ENCODE data around the gene TLL2. TPM values are rescaled to one million over a fixed set of nuclear protein-coding genes. Genes with fewer than 3 reads are reported as not detected.

Gene TLL2
- total RNA-seq, 2 donors from 2014 or later = 0.28 to 0.32 TPM

DNA sequence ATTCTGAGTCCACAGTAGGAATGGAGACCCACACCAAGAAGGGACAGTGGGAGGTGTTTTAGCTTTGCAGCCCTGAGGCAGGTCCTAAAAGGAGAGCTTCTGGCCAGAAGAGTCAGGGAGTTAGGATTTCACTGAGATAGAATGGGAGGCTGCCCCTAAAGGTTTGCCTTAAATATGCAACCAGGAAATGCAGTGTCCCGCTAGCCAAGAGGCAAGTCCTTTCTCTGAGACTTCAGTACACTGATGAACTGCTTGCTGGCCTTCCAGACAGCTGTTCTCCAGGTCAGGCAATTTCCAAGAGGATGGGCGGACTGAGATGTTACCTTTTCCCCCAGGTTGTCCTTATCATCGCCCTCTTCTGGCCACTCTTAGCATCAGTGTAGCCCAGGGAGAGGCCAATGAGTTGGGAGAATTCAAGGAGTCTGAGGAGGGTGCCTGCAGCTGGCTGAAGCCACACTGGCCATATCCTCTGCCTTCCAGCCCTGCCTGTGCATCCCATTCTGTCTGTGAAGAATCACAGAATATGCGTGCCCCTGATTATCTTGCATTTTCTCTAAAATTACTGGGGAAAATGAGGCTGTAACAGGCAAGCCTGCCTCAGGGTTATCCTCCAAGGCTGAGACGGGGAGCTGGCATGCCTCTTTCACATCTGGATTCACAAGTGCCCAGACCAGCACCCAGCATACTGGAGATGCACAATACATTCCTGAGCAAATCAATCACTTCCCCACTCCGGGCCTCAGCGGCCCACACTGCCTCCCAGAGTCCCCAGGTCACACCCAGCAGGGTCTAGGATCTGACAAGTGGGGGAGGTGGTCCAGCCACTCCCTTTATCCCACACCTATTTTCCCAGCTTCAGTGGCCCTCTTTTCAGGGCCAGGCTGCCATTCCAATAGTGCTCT, 2.4 kb downstream of the TLL2 start:
- WGBS = 78% methylated on average over 7 of the region's 7 CpGs
- intact Hi-C loops (cut with DNase I) = loop anchor here (5.0 kb wide), 2 partner anchors 114 to 134 kb away; no protein-coding TSS in a partner anchor

DNA sequence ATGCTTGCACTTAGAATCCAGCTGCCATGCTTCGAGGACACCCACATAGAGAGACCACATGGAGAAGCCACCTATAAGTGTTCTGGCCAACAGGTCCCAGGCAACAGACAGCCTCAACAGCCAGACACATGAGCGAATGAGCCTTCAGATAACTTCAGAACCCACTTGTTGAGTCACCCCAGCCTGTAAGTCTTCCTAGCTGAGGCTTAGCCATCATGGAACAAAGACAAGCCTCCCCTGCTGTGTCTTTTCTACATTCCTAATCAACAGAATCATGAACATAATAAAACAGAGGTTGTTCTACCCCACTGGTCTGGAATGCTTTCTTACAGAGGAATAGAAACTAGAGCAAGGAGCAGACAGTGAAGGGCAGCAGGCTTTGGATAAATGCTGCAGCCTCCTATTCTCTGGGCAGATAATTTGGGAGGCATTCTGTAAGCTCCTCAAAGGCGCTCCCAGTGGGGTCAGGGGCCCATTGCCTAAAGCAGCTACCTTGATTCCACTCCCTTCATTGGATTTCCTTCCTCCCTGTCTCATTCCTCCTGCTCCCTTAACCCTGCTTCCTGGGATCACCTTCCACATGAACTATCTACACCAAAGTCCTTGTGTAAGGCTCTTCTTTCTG, 4.6 kb downstream of the TLL2 start:
- Histone ChIP-seq H3K4me1 (replicated peaks) (no peaks in the 10 kb centered on the region), H3K27ac (no peak overlapping the region), H3K36me3 (no peaks in the 10 kb centered on the region), H3K27me3 (replicated peaks; ENCODE audit: insufficient read depth) (no peaks in the 10 kb centered on the region), H3K9me3 (no peaks in the 10 kb centered on the region), H3K4me3 (no peak overlapping the region)
- intact Hi-C loops (cut with DNase I) = no loop called here
- DNase-seq (ENCODE audit: low spot score) = no peak
- TF ChIP-seq, protein P1, sequence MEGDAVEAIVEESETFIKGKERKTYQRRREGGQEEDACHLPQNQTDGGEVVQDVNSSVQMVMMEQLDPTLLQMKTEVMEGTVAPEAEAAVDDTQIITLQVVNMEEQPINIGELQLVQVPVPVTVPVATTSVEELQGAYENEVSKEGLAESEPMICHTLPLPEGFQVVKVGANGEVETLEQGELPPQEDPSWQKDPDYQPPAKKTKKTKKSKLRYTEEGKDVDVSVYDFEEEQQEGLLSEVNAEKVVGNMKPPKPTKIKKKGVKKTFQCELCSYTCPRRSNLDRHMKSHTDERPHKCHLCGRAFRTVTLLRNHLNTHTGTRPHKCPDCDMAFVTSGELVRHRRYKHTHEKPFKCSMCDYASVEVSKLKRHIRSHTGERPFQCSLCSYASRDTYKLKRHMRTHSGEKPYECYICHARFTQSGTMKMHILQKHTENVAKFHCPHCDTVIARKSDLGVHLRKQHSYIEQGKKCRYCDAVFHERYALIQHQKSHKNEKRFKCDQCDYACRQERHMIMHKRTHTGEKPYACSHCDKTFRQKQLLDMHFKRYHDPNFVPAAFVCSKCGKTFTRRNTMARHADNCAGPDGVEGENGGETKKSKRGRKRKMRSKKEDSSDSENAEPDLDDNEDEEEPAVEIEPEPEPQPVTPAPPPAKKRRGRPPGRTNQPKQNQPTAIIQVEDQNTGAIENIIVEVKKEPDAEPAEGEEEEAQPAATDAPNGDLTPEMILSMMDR (IDR thresholded peaks at IDR 0.05) = no peak
- TF ChIP-seq POLR2AphosphoS5 (IDR thresholded peaks at IDR 0.05) (no peak), POLR2A (IDR thresholded peaks at IDR 0.05) (no peak)
- 92% methylated on average over 3 of the region's 3 CpGs for WGBS

More for the DNA sequence above, 2.4 kb downstream of the TLL2 start:
- H3K36me3 ChIP-seq = no peaks in the 10 kb centered on the region
- H3K27me3 ChIP-seq (replicated peaks; ENCODE audit: insufficient read depth) = no peaks in the 10 kb centered on the region
- DNase-seq (ENCODE audit: low spot score) = peak; percentile 36
- TF ChIP-seq, protein P1 (IDR thresholded peaks at IDR 0.05) = peak in 3 of 4 experiments; percentile 37 to 49 (median 47)
- TF ChIP-seq POLR2A (IDR thresholded peaks at IDR 0.05) (no peak), POLR2AphosphoS5 (IDR thresholded peaks at IDR 0.05) (peak; percentile 8)
- H3K27ac ChIP-seq = no peak overlapping the region
- H3K9me3 ChIP-seq = no peaks in the 10 kb centered on the region
- no peak overlapping the region for H3K4me3 ChIP-seq
- H3K4me1 ChIP-seq (replicated peaks) = no peaks in the 10 kb centered on the region

DNA sequence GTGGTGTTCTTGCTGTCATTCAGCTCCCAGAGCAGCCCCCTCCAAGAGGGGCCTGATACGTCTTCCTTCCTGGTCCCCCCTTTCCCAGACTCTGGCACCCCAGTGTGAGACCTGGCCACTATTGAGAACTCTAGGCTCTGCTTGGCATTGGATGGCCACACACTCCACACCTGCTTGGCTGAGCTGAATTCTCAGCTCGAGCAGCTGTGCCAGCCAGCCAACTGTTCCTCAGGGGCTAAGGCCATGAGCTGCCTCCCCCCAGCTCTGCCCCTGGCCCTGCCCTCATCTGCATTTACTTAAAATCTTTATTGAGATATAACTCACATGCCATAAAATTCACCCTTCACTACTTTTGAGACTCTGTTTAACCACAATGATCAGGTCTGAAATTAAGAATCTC, 6.7 kb downstream of the TLL2 start:
- DNase-seq (ENCODE audit: low spot score) = no peak
- intact Hi-C loops (cut with DNase I) = no loop called here
- H3K27ac ChIP-seq = no peak overlapping the region
- no peaks in the 10 kb centered on the region for H3K36me3 ChIP-seq
- H3K4me3 ChIP-seq = no peak overlapping the region
- TF ChIP-seq POLR2AphosphoS5 (IDR thresholded peaks at IDR 0.05) (no peak), POLR2A (IDR thresholded peaks at IDR 0.05) (no peak)
- TF ChIP-seq, protein P1 (IDR thresholded peaks at IDR 0.05) = no peak
- H3K9me3 ChIP-seq = no peaks in the 10 kb centered on the region
- H3K4me1 ChIP-seq (replicated peaks) = no peaks in the 10 kb centered on the region
- no peaks in the 10 kb centered on the region for H3K27me3 ChIP-seq (replicated peaks; ENCODE audit: insufficient read depth)
- WGBS = 76% methylated on average over 2 of the region's 2 CpGs

DNA sequence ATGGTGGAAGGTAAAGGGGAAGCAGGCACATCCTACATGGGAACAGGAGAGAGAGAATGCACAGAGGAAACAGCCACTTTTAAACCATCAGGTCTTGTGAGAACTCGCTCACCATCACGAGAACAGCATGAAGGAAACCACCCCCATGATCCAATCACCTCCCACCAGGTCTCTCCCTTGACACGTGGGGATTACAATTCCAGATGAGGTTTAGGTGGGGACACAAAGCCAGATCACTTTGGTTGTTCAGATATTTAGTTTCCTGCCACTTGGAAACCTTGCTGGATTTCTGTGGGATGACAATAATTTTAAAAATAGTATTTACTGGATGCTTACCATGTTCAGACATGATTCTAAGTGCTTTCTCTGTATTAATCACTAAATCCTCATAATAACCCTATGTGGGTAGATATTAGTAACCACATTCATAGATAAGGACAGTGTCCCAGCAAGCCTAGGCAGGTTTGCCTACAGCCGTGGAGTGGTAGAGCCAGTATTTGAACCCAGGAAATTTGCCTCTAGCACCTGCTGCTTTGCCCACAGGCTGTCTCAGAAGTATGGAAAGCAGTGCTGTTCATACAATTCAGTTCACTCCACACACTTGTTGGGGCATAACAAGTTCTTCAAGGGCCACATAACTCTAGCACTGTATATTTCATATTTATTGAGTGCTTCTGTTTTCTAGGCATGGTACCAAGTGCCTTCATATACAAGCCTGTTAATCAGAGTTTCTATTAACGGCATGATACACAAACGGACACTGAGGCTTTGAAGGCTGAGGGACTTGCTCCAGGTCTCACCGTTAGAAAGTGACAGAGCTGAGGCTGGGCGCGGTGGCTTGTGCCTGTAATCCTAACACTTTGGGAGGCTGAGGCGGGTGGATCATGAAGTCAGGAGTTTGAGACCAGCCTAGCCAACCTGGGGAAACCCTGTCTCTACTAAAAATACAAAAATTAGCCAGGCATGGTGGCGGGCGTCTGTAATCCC, 8.3 kb downstream of the TLL2 start:
- H3K4me3 ChIP-seq = no peak overlapping the region
- peak; percentile 47 for TF ChIP-seq POLR2AphosphoS5 (IDR thresholded peaks at IDR 0.05)
- no peak for TF ChIP-seq POLR2A (IDR thresholded peaks at IDR 0.05)
- intact Hi-C loops (cut with DNase I) = no loop called here
- H3K27me3 ChIP-seq (replicated peaks; ENCODE audit: insufficient read depth) = no peaks in the 10 kb centered on the region
- H3K9me3 ChIP-seq = no peaks in the 10 kb centered on the region
- DNase-seq (ENCODE audit: low spot score) = no peak
- H3K4me1 ChIP-seq (replicated peaks) = no peaks in the 10 kb centered on the region
- no peak overlapping the region for H3K27ac ChIP-seq
- WGBS = 47% methylated on average over 12 of the region's 12 CpGs
- no peaks in the 10 kb centered on the region for H3K36me3 ChIP-seq
